T-helper 17 cell (primary cell): ENCODE data around the gene PTPRT. TPM values are rescaled to one million over a fixed set of nuclear protein-coding genes. Genes with fewer than 3 reads are reported as not detected.

ENCODE experiments used
- ATAC-seq: fragments of 150-1000 bp; cut with Tn5 transposase; 2 replicates; pipeline ENCODE4 v1.10.0; 2021; ENCODE audit warnings: mild to moderate bottlenecking, moderate library complexity
- DNase-seq, 3 donors: peaks; one replicate each; pipeline versions ENCODE4 v3.0.0 to v3.0.0-alpha.2; 2020 to 2021
- H3K9me3 ChIP-seq: one replicate; pipeline ENCODE4 v1.7.0; 2013; ENCODE audit warnings: low read length, mild to moderate bottlenecking; ENCODE audit not compliant: control insufficient read depth, poor library complexity, severe bottlenecking
- H3K27ac Mint-ChIP-seq: one replicate; pipeline ENCODE4 v1.8.0; 2022; ENCODE audit warnings: mild to moderate bottlenecking, moderate library complexity, mixed read lengths
- H3K27me3 Mint-ChIP-seq: one replicate; pipeline ENCODE4 v1.8.0; 2022; ENCODE audit warnings: mixed read lengths
- H3K36me3 Mint-ChIP-seq: one replicate; pipeline ENCODE4 v1.8.0; 2022; ENCODE audit warnings: low read depth, mixed read lengths
- H3K4me1 Mint-ChIP-seq: one replicate; pipeline ENCODE4 v1.8.0; 2022; ENCODE audit warnings: mild to moderate bottlenecking, mixed read lengths
- H3K4me3 Mint-ChIP-seq: one replicate; pipeline ENCODE4 v1.8.0; 2022; ENCODE audit warnings: mild to moderate bottlenecking, moderate library complexity, mixed read lengths
- total RNA-seq, 4 donors: library from RNA in 2 of 4; stranded (reverse) in 2 of 4; gene quantifications; one replicate each; pipeline ENCODE4 v1.2.3 and lab custom pipeline; 2022 to 2026

Gene PTPRT
- total RNA-seq, 2 donors from 2014 or later = not detected

GRCh38 chr20:43022568-43022967 lies 167.1 kb downstream of the PTPRT start:
- Mint-ChIP-seq H3K4me3 (no peak overlapping the region), H3K27me3 (no peaks in the 10 kb centered on the region), H3K4me1 (no peaks in the 10 kb centered on the region), H3K27ac (no peak overlapping the region), H3K36me3 (no peaks in the 10 kb centered on the region)
- no peak for ATAC-seq
- H3K9me3 ChIP-seq = no peaks in the 10 kb centered on the region
- no peak for DNase-seq

- DNase-seq = no peak
- no peaks in the 10 kb centered on the region for H3K9me3 ChIP-seq
- Mint-ChIP-seq H3K4me1 (no peaks in the 10 kb centered on the region), H3K36me3 (no peaks in the 10 kb centered on the region), H3K4me3 (no peak overlapping the region), H3K27ac (no peak overlapping the region), H3K27me3 (no peaks in the 10 kb centered on the region)
- no peak for ATAC-seq
Measured at GRCh38 chr20:43022081-43022480, 167.6 kb downstream of the PTPRT start.

DNA sequence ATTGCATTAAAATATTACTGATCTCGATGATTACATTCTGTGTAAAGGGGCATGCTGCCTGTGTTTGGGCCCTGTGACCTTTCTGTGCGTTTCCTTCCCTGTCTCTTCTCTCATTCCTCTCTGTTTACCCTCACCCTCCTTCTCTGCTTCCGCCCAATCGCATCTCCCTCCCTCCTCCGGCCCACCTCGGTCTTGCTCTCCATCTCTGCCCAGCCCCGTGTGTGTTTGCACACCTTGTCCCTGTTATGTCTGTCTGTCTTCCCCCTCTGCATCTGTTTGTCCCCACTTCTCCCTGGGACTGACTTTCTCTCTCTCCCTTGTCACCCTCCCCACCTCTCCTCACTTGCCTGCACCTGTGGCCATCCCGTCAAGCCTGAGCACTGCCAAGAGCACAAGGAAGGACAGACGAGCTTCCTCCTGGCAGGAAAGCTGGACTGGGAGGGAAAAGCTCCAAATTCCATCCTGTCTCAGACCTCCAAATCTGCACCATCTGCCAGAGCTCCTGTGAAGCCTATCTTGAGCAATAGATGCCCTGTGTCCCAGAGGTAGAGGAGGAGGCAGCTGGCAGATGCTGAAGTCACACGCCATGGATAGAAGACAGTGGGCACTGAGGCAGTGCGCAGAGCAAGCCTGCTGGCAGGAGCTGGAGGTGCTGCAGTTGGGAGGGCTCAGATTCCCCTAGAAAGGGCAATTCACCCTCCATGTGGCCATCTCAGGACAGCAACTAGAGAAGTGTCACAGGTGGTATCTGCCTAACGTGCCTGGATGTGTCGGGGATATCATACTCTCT lies 172.3 kb downstream of the PTPRT start:
- ATAC-seq = no peak
- H3K9me3 ChIP-seq = no peaks in the 10 kb centered on the region
- Mint-ChIP-seq H3K4me1 (no peaks in the 10 kb centered on the region), H3K27me3 (peaks cover 5% of the 10 kb centered on the region), H3K36me3 (no peaks in the 10 kb centered on the region), H3K4me3 (no peak overlapping the region), H3K27ac (no peak overlapping the region)
- DNase-seq = no peak

GRCh38 chr20:43016257-43016656 lies 173.4 kb downstream of the PTPRT start:
- no peaks in the 10 kb centered on the region for H3K36me3 Mint-ChIP-seq
- H3K9me3 ChIP-seq = no peaks in the 10 kb centered on the region
- H3K27ac Mint-ChIP-seq = no peak overlapping the region
- ATAC-seq = no peak
- H3K27me3 Mint-ChIP-seq = peaks cover 5% of the 10 kb centered on the region
- H3K4me1 Mint-ChIP-seq = no peaks in the 10 kb centered on the region
- DNase-seq = no peak
- H3K4me3 Mint-ChIP-seq = no peak overlapping the region

GRCh38 chr20:43015566-43015965 lies 174.1 kb downstream of the PTPRT start:
- Mint-ChIP-seq H3K27ac (no peak overlapping the region), H3K4me1 (no peaks in the 10 kb centered on the region), H3K4me3 (no peak overlapping the region), H3K36me3 (no peaks in the 10 kb centered on the region), H3K27me3 (peaks cover 5% of the 10 kb centered on the region)
- no peak for DNase-seq
- H3K9me3 ChIP-seq = no peaks in the 10 kb centered on the region
- no peak for ATAC-seq

DNA sequence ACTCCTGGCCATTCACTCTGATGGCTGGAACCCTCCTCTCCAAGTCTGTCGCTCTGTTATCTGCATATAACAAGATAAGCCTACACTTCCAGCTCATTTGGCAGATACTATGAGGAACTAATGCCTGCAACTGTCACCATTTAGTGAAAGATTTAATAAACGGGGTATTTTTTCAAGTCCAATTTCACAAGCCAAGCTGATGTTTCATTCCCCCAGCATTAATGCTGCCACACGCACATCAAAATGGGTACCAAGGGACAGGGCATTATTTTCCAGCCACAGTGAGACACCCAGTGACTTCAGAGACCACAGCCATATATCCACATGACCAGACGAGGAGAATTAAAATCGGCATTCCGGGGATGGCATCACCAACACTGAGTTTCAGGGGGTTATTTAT lies 175.5 kb downstream of the PTPRT start:
- DNase-seq (no peak), ATAC-seq (no peak)
- no peaks in the 10 kb centered on the region for H3K9me3 ChIP-seq
- peaks cover 5% of the 10 kb centered on the region for H3K27me3 Mint-ChIP-seq
- H3K36me3 Mint-ChIP-seq = no peaks in the 10 kb centered on the region
- no peak overlapping the region for H3K4me3 Mint-ChIP-seq
- H3K4me1 Mint-ChIP-seq = no peaks in the 10 kb centered on the region
- H3K27ac Mint-ChIP-seq = no peak overlapping the region

DNA sequence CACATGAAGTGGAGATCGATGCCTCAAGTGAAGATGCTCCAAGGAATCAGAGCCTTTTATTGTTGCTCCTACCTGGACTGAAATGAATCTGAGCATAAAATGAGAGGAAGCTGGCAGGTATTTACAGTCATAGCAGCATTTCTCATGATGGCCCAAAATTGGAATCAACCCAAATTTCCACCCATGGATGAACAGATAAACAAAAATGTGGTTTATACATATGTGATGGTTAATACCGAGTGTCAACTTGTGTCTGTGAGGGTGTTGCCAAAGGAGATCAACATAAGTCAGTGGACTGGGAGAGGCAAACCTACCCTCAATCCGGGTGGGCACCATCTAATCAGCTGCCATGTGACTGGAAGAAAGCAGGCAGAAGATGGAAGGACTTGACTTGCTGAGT lies 178.2 kb downstream of the PTPRT start:
- Mint-ChIP-seq H3K4me3 (no peak overlapping the region), H3K4me1 (no peaks in the 10 kb centered on the region), H3K27ac (no peak overlapping the region), H3K27me3 (peaks cover 5% of the 10 kb centered on the region), H3K36me3 (no peaks in the 10 kb centered on the region)
- H3K9me3 ChIP-seq = no peaks in the 10 kb centered on the region
- no peak for ATAC-seq
- no peak for DNase-seq

DNA sequence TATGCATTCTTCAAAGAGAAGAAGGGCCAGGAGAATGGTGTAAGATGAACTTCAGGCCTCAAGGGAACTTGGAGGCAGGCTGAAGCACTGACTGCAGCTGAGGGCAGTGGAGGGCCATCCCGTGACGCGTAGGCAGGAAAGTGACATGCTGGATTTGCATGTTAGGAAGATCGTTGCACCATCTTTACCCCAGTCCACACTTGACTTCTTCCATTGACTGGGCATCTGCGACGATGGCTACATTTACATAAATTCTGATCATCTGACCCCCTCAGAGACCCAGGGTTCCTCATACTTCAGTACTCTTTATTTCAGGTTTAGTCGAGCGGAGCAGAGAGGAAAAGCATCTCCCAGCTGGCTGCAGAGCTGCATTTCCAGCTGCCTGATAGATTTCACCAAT lies 180.2 kb downstream of the PTPRT start:
- H3K9me3 ChIP-seq = no peaks in the 10 kb centered on the region
- DNase-seq = no peak
- Mint-ChIP-seq H3K4me3 (no peak overlapping the region), H3K27me3 (no peaks in the 10 kb centered on the region), H3K4me1 (no peaks in the 10 kb centered on the region), H3K27ac (no peak overlapping the region), H3K36me3 (no peaks in the 10 kb centered on the region)
- ATAC-seq = no peak

DNA sequence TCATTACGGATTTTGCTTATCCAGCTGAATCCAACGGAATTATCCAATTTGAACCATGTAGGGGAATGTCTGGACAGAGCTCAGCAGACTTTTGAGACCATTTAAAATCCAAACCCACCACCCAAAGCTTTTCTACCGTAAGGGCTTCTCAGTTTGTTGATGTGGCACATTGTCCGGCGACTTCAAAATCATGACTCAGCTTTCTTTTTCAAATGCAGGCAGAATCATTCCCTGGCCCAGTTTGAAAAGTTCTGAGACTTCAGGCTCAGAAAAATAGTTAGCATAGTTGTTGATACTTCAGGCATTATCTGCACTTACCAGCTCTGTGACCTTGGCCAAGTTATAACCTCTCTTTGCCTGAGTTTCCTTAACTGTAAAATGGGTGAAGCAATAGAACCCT lies 182.2 kb downstream of the PTPRT start:
- DNase-seq (no peak), ATAC-seq (no peak)
- H3K27me3 Mint-ChIP-seq = no peaks in the 10 kb centered on the region
- H3K36me3 Mint-ChIP-seq = no peaks in the 10 kb centered on the region
- H3K4me1 Mint-ChIP-seq = no peaks in the 10 kb centered on the region
- no peak overlapping the region for H3K4me3 Mint-ChIP-seq
- H3K9me3 ChIP-seq = no peaks in the 10 kb centered on the region
- no peak overlapping the region for H3K27ac Mint-ChIP-seq

- no peak overlapping the region for H3K4me3 Mint-ChIP-seq
- H3K36me3 Mint-ChIP-seq = no peaks in the 10 kb centered on the region
- H3K9me3 ChIP-seq = no peaks in the 10 kb centered on the region
- no peak for DNase-seq
- no peak overlapping the region for H3K27ac Mint-ChIP-seq
- H3K27me3 Mint-ChIP-seq = no peaks in the 10 kb centered on the region
- H3K4me1 Mint-ChIP-seq = no peaks in the 10 kb centered on the region
- ATAC-seq = no peak
Measured at GRCh38 chr20:43006651-43007375, 182.9 kb downstream of the PTPRT start.

GRCh38 chr20:43003318-43003944 lies 186.3 kb downstream of the PTPRT start:
- Mint-ChIP-seq H3K27ac (no peak overlapping the region), H3K36me3 (no peaks in the 10 kb centered on the region), H3K27me3 (no peaks in the 10 kb centered on the region), H3K4me1 (no peaks in the 10 kb centered on the region), H3K4me3 (no peak overlapping the region)
- no peaks in the 10 kb centered on the region for H3K9me3 ChIP-seq
- ATAC-seq = no peak
- no peak for DNase-seq

- no peaks in the 10 kb centered on the region for H3K27me3 Mint-ChIP-seq
- H3K36me3 Mint-ChIP-seq = no peaks in the 10 kb centered on the region
- DNase-seq (no peak), ATAC-seq (no peak)
- no peak overlapping the region for H3K27ac Mint-ChIP-seq
- no peaks in the 10 kb centered on the region for H3K9me3 ChIP-seq
- H3K4me3 Mint-ChIP-seq = no peak overlapping the region
- no peaks in the 10 kb centered on the region for H3K4me1 Mint-ChIP-seq
Measured at GRCh38 chr20:42996141-42996540, 193.6 kb downstream of the PTPRT start.

GRCh38 chr20:42988319-42988718 lies 201.4 kb downstream of the PTPRT start:
- Mint-ChIP-seq H3K4me1 (no peaks in the 10 kb centered on the region), H3K36me3 (peaks cover 2% of the 10 kb centered on the region), H3K27me3 (no peaks in the 10 kb centered on the region), H3K27ac (no peak overlapping the region), H3K4me3 (no peak overlapping the region)
- ATAC-seq (no peak), DNase-seq (no peak)
- no peaks in the 10 kb centered on the region for H3K9me3 ChIP-seq
